DMS53 (cell line): ENCODE measurements around the gene NFE2L1.
"Not testable (repeated sequence)": the region's sequence is repeated elsewhere in the genome, so short reads cannot be mapped to it uniquely, and the experiment has no call there.

ENCODE experiments used
- DNase-seq: peaks from one replicate; lab custom pipeline; 2025; lab: John Stamatoyannopoulos, UW

NFE2L1 gene

GRCh38 chr17:48047741-48048383 is at the start of gene NFE2L1:
TSS of gene NFE2L1 (plus strand) at chr17:48048359. CDS start at chr17:48051119, 2,760 bp downstream.
- peak; percentile 100 for DNase-seq

- DNase-seq, result peak; percentile 26
Observed at GRCh38 chr17:47999582-47999981, 48.6 kb upstream of the NFE2L1 start.

- DNase-seq, result no peak
Observed at GRCh38 chr17:48001197-48001596, 47.0 kb upstream of the NFE2L1 start.

GRCh38 chr17:48001657-48002056 is 46.5 kb upstream of the NFE2L1 start:
- DNase-seq, result not testable (repeated sequence)

- peak; percentile 89 for DNase-seq
Observed at GRCh38 chr17:48002266-48002915, 45.8 kb upstream of the NFE2L1 start.

- DNase-seq, result peak; percentile 67
Observed at GRCh38 chr17:48002916-48003416, 45.2 kb upstream of the NFE2L1 start.

GRCh38 chr17:48003417-48004151 is 44.6 kb upstream of the NFE2L1 start:
- no peak for DNase-seq

GRCh38 chr17:48004983-48005382 is 43.2 kb upstream of the NFE2L1 start:
- no peak for DNase-seq

GRCh38 chr17:48006936-48007709 is 41.0 kb upstream of the NFE2L1 start:
- DNase-seq, result no peak

- no peak for DNase-seq
Observed at GRCh38 chr17:48010193-48010592, 38.0 kb upstream of the NFE2L1 start.

GRCh38 chr17:48011405-48012150 is 36.6 kb upstream of the NFE2L1 start:
- DNase-seq, result peak; percentile 88

GRCh38 chr17:48012151-48012520 is 36.0 kb upstream of the NFE2L1 start:
- DNase-seq, result peak; percentile 90

GRCh38 chr17:48012654-48013053 is 35.5 kb upstream of the NFE2L1 start:
- DNase-seq, result peak; percentile 46

- no peak for DNase-seq
Observed at GRCh38 chr17:48013876-48014594, 34.1 kb upstream of the NFE2L1 start.

- peak; percentile 49 for DNase-seq
Observed at GRCh38 chr17:48014595-48015111, 33.5 kb upstream of the NFE2L1 start.

- no peak for DNase-seq
Observed at GRCh38 chr17:48016112-48016511, 32.0 kb upstream of the NFE2L1 start.

- DNase-seq, result not testable (repeated sequence)
Observed at GRCh38 chr17:48017817-48018158, 30.4 kb upstream of the NFE2L1 start.

- DNase-seq, result no peak
Observed at GRCh38 chr17:48021934-48022333, 26.2 kb upstream of the NFE2L1 start.

- DNase-seq, result peak; percentile 32
Observed at GRCh38 chr17:48022901-48023300, 25.3 kb upstream of the NFE2L1 start.

GRCh38 chr17:48023400-48024148 is 24.6 kb upstream of the NFE2L1 start:
- DNase-seq, result peak; percentile 95
